K562 (cell line): Measurements from ENCODE around the gene SPDEF. TPM values are rescaled to one million over a fixed set of nuclear protein-coding genes. Genes with fewer than 3 reads are reported as not detected.

ENCODE experiments used
- ADNP ChIP-seq: fragments of 200-800 bp; sonication (Bioruptor generic); IDR thresholded peaks from 2 replicates; pipeline ENCODE4 v1.6.1; 2016; ENCODE audit warnings: missing genetic modification characterization, missing compliant biosample characterization
- BCL6 ChIP-seq: fragments of 250-450 bp; sonication (Bioruptor Pico); IDR thresholded peaks from 2 replicates; pipeline ENCODE4 v1.4.0; 2020
- EZH2 ChIP-seq: IDR thresholded peaks from 2 replicates; pipeline ENCODE4 v1.6.1; 2012; ENCODE audit warnings: low read depth, mild to moderate bottlenecking, inconsistent platforms, low read length, borderline replicate concordance
- HMGN3 ChIP-seq: IDR thresholded peaks from 2 replicates; pipeline ENCODE4 v1.6.1; 2011; ENCODE audit warnings: borderline replicate concordance, low read depth, mild to moderate bottlenecking, mixed read lengths, low read length; ENCODE audit not compliant: insufficient read length; ENCODE audit errors: extremely low read depth
- KDM1A ChIP-seq, 2 experiments: fragments of 450-650 bp; IDR thresholded peaks; 2 replicates each; pipeline ENCODE4 v1.6.1; 2016; ENCODE audit warnings: mild to moderate bottlenecking in 2 of 2
- MCM5 ChIP-seq: fragments of 450-650 bp; IDR thresholded peaks from 2 replicates; pipeline ENCODE4 v1.6.1; 2016; ENCODE audit warnings: low read depth
- MED1 ChIP-seq: sonication (generic); formaldehyde crosslinking; IDR thresholded peaks from 2 replicates; pipeline ENCODE4 v1.8.1; 2023; ENCODE audit warnings: missing genetic modification reagents, borderline replicate concordance
- MTA1 ChIP-seq: fragments of 450-650 bp; IDR thresholded peaks from 2 replicates; pipeline ENCODE4 v1.6.1; 2017; ENCODE audit warnings: borderline replicate concordance
- POLR2H ChIP-seq: IDR thresholded peaks from 2 replicates; pipeline ENCODE4 v1.6.1; 2016; ENCODE audit warnings: missing genetic modification characterization, low read depth, mild to moderate bottlenecking, control low read depth, missing compliant biosample characterization, moderate library complexity
- RAD51 ChIP-seq: fragments of 450-650 bp; IDR thresholded peaks from 2 replicates; pipeline ENCODE4 v1.7.1; 2016; ENCODE audit warnings: low read depth, mild to moderate bottlenecking, borderline replicate concordance
- RFX7 ChIP-seq: fragments of 250-450 bp; sonication (Bioruptor Pico); IDR thresholded peaks from 2 replicates; pipeline ENCODE4 v1.5.1; 2021; ENCODE audit warnings: mild to moderate bottlenecking
- SIN3B ChIP-seq: fragments of 450-650 bp; IDR thresholded peaks from 2 replicates; pipeline ENCODE4 v1.6.1; 2017; ENCODE audit warnings: low read depth, mild to moderate bottlenecking, moderate library complexity
- TEAD2 ChIP-seq: fragments of 450-650 bp; IDR thresholded peaks from 2 replicates; pipeline ENCODE4 v1.6.1; 2016; ENCODE audit warnings: missing genetic modification characterization, control low read depth, missing compliant biosample characterization
- ZKSCAN8 ChIP-seq: fragments of 200-800 bp; sonication (Bioruptor generic); IDR thresholded peaks from 2 replicates; pipeline ENCODE4 v1.6.1; 2016; ENCODE audit warnings: missing genetic modification characterization, missing compliant biosample characterization
- ZNF224 ChIP-seq: sonication (generic); formaldehyde crosslinking; IDR thresholded peaks from 2 replicates; pipeline ENCODE4 v1.8.0; 2022; ENCODE audit warnings: mild to moderate bottlenecking, missing genetic modification reagents
- ZNF253 ChIP-seq: fragments of 250-450 bp; sonication (Bioruptor Pico); conservative IDR thresholded peaks from 2 replicates; pipeline ENCODE4 v1.6.1; 2021; ENCODE audit warnings: mild to moderate bottlenecking
- polyA plus RNA-seq, 8 experiments: library from polyadenylated mRNA; depleted of rRNA in 4 of 8; stranded (reverse) in 5 of 8; unstranded in 3 of 8; fragments of >200 nt; fragmentation: Nextera tagmentation in 2 of 8; fragmentation: Illumina TruSeq in 1 of 8; extraction: Ambion mirVana in 2 of 8; extraction: Trizol in 1 of 8; gene quantifications; 2 replicates each; pipeline versions ENCODE4 v1.2.1 to v1.2.3, GENCODE V29; 2011 to 2014; ENCODE audit warnings: inconsistent platforms in 1 of 8, missing spikeins in 1 of 8
- total RNA-seq, 7 experiments: library from RNA; depleted of rRNA in 6 of 7; stranded (reverse); fragments of >200 nt in 6 of 7; fragmentation: Illumina TruSeq in 2 of 7; extraction: Trizol in 2 of 7; gene quantifications; 2 replicates each; pipeline versions ENCODE4 v1.2.1 to v1.2.3, GENCODE V29; 2011 to 2021; ENCODE audit warnings: low replicate concordance in 1 of 7
- TF ChIP-seq, protein P1 (sequence below), 2 experiments: IDR thresholded peaks; 2 replicates each; pipeline ENCODE4 v1.6.1; 2012; ENCODE audit warnings: improper control_type of control experiment in 2 of 2, low read depth in 2 of 2, low read length in 2 of 2, borderline replicate concordance in 1 of 2
- TF ChIP-seq, protein P2 (sequence below): fragments of 450-650 bp; IDR thresholded peaks from 2 replicates; pipeline ENCODE4 v1.6.1; 2016; ENCODE audit warnings: borderline replicate concordance
- TF ChIP-seq, protein P3 (sequence below): sonication (generic); formaldehyde crosslinking; IDR thresholded peaks from 2 replicates; pipeline ENCODE4 v1.9.0; 2022; ENCODE audit warnings: mild to moderate bottlenecking, missing genetic modification reagents
- TF ChIP-seq, protein P4 (sequence below): fragments of 450-650 bp; IDR thresholded peaks from 2 replicates; pipeline ENCODE4 v1.6.1; 2018; ENCODE audit not compliant: partially characterized antibody

The SPDEF gene
- total and polyA plus RNA-seq, 9 of the 15 experiments (the other 6 are each of a cell fraction or from before 2014, with no cell fraction given), result 0.04 to 0.12 (median 0.11) TPM; not detected in 5

DNA sequence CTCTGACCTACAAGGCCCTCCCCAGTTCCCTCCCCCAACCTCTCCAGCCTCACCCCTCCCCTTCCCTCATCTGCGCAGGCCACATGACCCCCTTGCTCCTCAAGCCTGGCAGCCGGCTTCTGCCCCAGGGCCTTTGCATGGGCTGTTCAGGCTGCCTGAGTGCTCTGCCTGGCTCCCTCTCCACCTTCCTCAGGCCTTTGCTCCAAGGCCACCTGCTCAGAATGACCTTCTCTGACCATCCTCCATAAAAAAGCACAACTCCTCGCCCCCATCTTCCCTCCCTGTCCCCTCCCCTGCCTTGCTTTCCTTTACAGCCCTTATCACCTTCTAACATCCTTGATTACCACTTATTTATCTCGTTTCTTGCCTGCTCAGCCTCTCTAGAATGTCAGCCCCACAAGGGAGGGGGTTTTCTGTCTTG lies 38.7 kb downstream of the SPDEF start (continued):
- TF ChIP-seq KDM1A (IDR thresholded peaks at IDR 0.05) (peak; percentile 84 to 93), ZNF253 (CRISPR knock-in tag) (no peak), EZH2 (no peak), MTA1 (peak; percentile 54; the same call in 1 of the 2 replicates), HMGN3 (peak; percentile 46), ADNP (tag) (peak; percentile 91), MED1 (CRISPR knock-in tag) (no peak), RAD51 (peak; percentile 74; the same call in 1 of the 2 replicates), ZKSCAN8 (CRISPR knock-in tag) (no peak), SIN3B (no peak), RFX7 (CRISPR knock-in tag) (no peak), BCL6 (CRISPR knock-in tag) (no peak), TEAD2 (tag) (no peak), MCM5 (no peak), ZNF224 (CRISPR knock-in tag) (no peak), POLR2H (tag) (no peak)
- TF ChIP-seq, protein P1, sequence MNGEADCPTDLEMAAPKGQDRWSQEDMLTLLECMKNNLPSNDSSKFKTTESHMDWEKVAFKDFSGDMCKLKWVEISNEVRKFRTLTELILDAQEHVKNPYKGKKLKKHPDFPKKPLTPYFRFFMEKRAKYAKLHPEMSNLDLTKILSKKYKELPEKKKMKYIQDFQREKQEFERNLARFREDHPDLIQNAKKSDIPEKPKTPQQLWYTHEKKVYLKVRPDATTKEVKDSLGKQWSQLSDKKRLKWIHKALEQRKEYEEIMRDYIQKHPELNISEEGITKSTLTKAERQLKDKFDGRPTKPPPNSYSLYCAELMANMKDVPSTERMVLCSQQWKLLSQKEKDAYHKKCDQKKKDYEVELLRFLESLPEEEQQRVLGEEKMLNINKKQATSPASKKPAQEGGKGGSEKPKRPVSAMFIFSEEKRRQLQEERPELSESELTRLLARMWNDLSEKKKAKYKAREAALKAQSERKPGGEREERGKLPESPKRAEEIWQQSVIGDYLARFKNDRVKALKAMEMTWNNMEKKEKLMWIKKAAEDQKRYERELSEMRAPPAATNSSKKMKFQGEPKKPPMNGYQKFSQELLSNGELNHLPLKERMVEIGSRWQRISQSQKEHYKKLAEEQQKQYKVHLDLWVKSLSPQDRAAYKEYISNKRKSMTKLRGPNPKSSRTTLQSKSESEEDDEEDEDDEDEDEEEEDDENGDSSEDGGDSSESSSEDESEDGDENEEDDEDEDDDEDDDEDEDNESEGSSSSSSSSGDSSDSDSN (IDR thresholded peaks at IDR 0.05; ENCODE audit: borderline replicate concordance in 1 of 2, low read depth in 2 of 2, low read length in 2 of 2), result no peak
- TF ChIP-seq, protein P2, sequence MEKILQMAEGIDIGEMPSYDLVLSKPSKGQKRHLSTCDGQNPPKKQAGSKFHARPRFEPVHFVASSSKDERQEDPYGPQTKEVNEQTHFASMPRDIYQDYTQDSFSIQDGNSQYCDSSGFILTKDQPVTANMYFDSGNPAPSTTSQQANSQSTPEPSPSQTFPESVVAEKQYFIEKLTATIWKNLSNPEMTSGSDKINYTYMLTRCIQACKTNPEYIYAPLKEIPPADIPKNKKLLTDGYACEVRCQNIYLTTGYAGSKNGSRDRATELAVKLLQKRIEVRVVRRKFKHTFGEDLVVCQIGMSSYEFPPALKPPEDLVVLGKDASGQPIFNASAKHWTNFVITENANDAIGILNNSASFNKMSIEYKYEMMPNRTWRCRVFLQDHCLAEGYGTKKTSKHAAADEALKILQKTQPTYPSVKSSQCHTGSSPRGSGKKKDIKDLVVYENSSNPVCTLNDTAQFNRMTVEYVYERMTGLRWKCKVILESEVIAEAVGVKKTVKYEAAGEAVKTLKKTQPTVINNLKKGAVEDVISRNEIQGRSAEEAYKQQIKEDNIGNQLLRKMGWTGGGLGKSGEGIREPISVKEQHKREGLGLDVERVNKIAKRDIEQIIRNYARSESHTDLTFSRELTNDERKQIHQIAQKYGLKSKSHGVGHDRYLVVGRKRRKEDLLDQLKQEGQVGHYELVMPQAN, result no peak
- TF ChIP-seq, protein P3, sequence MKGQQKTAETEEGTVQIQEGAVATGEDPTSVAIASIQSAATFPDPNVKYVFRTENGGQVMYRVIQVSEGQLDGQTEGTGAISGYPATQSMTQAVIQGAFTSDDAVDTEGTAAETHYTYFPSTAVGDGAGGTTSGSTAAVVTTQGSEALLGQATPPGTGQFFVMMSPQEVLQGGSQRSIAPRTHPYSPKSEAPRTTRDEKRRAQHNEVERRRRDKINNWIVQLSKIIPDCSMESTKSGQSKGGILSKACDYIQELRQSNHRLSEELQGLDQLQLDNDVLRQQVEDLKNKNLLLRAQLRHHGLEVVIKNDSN (CRISPR knock-in tag), result peak; percentile 70
- TF ChIP-seq, protein P4, sequence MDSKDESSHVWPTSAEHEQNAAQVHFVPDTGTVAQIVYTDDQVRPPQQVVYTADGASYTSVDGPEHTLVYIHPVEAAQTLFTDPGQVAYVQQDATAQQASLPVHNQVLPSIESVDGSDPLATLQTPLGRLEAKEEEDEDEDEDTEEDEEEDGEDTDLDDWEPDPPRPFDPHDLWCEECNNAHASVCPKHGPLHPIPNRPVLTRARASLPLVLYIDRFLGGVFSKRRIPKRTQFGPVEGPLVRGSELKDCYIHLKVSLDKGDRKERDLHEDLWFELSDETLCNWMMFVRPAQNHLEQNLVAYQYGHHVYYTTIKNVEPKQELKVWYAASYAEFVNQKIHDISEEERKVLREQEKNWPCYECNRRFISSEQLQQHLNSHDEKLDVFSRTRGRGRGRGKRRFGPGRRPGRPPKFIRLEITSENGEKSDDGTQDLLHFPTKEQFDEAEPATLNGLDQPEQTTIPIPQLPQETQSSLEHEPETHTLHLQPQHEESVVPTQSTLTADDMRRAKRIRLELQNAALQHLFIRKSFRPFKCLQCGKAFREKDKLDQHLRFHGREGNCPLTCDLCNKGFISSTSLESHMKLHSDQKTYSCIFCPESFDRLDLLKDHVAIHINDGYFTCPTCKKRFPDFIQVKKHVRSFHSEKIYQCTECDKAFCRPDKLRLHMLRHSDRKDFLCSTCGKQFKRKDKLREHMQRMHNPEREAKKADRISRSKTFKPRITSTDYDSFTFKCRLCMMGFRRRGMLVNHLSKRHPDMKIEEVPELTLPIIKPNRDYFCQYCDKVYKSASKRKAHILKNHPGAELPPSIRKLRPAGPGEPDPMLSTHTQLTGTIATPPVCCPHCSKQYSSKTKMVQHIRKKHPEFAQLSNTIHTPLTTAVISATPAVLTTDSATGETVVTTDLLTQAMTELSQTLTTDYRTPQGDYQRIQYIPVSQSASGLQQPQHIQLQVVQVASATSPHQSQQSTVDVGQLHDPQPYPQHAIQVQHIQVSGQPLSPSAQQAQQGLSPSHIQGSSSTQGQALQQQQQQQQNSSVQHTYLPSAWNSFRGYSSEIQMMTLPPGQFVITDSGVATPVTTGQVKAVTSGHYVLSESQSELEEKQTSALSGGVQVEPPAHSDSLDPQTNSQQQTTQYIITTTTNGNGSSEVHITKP, result no peak
